ENCODE results near the gene ELP1. TPM values are rescaled to one million over a fixed set of nuclear protein-coding genes. Genes with fewer than 3 reads are reported as not detected.

ELP1 gene
- total RNA-seq, 1 experiment from 2014 or later = 29.1 TPM

GRCh38 chr9:108861997-108862396 is 71.9 kb downstream of the ELP1 start, which contains the start of gene ACTL7A:
TSS of gene ACTL7A (plus strand) at chr9:108862266. CDS start at chr9:108862323, 57 bp downstream.
- Mint-ChIP-seq H3K4me3 (ENCODE audit: unreplicated experiment) (no peak within 1 kb of the TSS), H3K27me3 (ENCODE audit: insufficient read depth, unreplicated experiment) (no peaks in the 10 kb centered on the region), H3K36me3 (ENCODE audit: insufficient read depth, unreplicated experiment) (no peaks in the 10 kb centered on the region), H3K27ac (ENCODE audit: unreplicated experiment) (no peak within 1 kb of the TSS), H3K9me3 (ENCODE audit: unreplicated experiment) (no peaks in the 10 kb centered on the region), H3K4me1 (ENCODE audit: low read depth, unreplicated experiment) (no peaks in the 10 kb centered on the region)
- Histone ChIP-seq H3K4me1 (no peaks in the 10 kb centered on the region), H3K9me3 (no peaks in the 10 kb centered on the region), H3K36me3 (ENCODE audit: control insufficient read depth, insufficient read depth, low read length) (no peaks in the 10 kb centered on the region), H3K27me3 (replicated peaks; ENCODE audit: control insufficient read depth, insufficient read depth, low read length) (no peaks in the 10 kb centered on the region), H3K4me3 (ENCODE audit: low read depth, low read length) (no peak within 1 kb of the TSS)
- no peak for DNase-seq
- TF ChIP-seq CTCF (IDR thresholded peaks at IDR 0.05; ENCODE audit: insufficient read depth in 1 of 2, low read depth in 1 of 2, low read length in 1 of 2, severe bottlenecking in 1 of 2, unreplicated experiment in 1 of 2) = no peak
- intact Hi-C loops (cut with micrococcal nuclease; ENCODE audit: unreplicated experiment) = no loop called here
- POLR2A ChIA-PET = no interaction called here
- no TSS peak for BruUV-seq (replicated peaks)
- CTCF ChIA-PET = no interaction called here

GRCh38 chr9:108861464-108861863 is 72.5 kb downstream of the ELP1 start:
- Histone ChIP-seq H3K9me3 (no peaks in the 10 kb centered on the region), H3K4me1 (no peaks in the 10 kb centered on the region), H3K27me3 (replicated peaks; ENCODE audit: control insufficient read depth, insufficient read depth, low read length) (no peaks in the 10 kb centered on the region), H3K4me3 (ENCODE audit: low read depth, low read length) (no peak overlapping the region), H3K36me3 (ENCODE audit: control insufficient read depth, insufficient read depth, low read length) (no peaks in the 10 kb centered on the region)
- no peak for TF ChIP-seq CTCF (IDR thresholded peaks at IDR 0.05; ENCODE audit: insufficient read depth in 1 of 2, low read depth in 1 of 2, low read length in 1 of 2, severe bottlenecking in 1 of 2, unreplicated experiment in 1 of 2)
- CTCF ChIA-PET = no interaction called here
- POLR2A ChIA-PET = no interaction called here
- Mint-ChIP-seq H3K4me1 (ENCODE audit: low read depth, unreplicated experiment) (no peaks in the 10 kb centered on the region), H3K4me3 (ENCODE audit: unreplicated experiment) (no peak overlapping the region), H3K36me3 (ENCODE audit: insufficient read depth, unreplicated experiment) (no peaks in the 10 kb centered on the region), H3K9me3 (ENCODE audit: unreplicated experiment) (no peaks in the 10 kb centered on the region), H3K27me3 (ENCODE audit: insufficient read depth, unreplicated experiment) (no peaks in the 10 kb centered on the region), H3K27ac (ENCODE audit: unreplicated experiment) (no peak overlapping the region)
- intact Hi-C loops (cut with micrococcal nuclease; ENCODE audit: unreplicated experiment) = no loop called here
- no peak for DNase-seq
- BruUV-seq (replicated peaks) = no TSS peak

- H3K9me3 ChIP-seq = no peaks in the 10 kb centered on the region
- ChIA-PET POLR2A (no interaction called here), CTCF (no interaction called here)
- no peaks in the 10 kb centered on the region for H3K9me3 Mint-ChIP-seq (ENCODE audit: unreplicated experiment)
- no peaks in the 10 kb centered on the region for H3K4me1 Mint-ChIP-seq (ENCODE audit: low read depth, unreplicated experiment)
- no peak overlapping the region for H3K27ac Mint-ChIP-seq (ENCODE audit: unreplicated experiment)
- DNase-seq = no peak
- no peak for TF ChIP-seq CTCF (IDR thresholded peaks at IDR 0.05; ENCODE audit: insufficient read depth in 1 of 2, low read depth in 1 of 2, low read length in 1 of 2, severe bottlenecking in 1 of 2, unreplicated experiment in 1 of 2)
- no peaks in the 10 kb centered on the region for H3K36me3 Mint-ChIP-seq (ENCODE audit: insufficient read depth, unreplicated experiment)
- intact Hi-C loops (cut with micrococcal nuclease; ENCODE audit: unreplicated experiment) = no loop called here
- no peaks in the 10 kb centered on the region for H3K4me1 ChIP-seq
- H3K27me3 Mint-ChIP-seq (ENCODE audit: insufficient read depth, unreplicated experiment) = no peaks in the 10 kb centered on the region
- no TSS peak for BruUV-seq (replicated peaks)
- H3K36me3 ChIP-seq (ENCODE audit: control insufficient read depth, insufficient read depth, low read length) = no peaks in the 10 kb centered on the region
- no peak overlapping the region for H3K4me3 ChIP-seq (ENCODE audit: low read depth, low read length)
- H3K4me3 Mint-ChIP-seq (ENCODE audit: unreplicated experiment) = no peak overlapping the region
- H3K27me3 ChIP-seq (replicated peaks; ENCODE audit: control insufficient read depth, insufficient read depth, low read length) = no peaks in the 10 kb centered on the region
These were observed 73.2 kb downstream of the ELP1 start for GRCh38 chr9:108860764-108861163.

Measured in Caco-2 (cell line).